Natural killer cell (primary cell): ENCODE measurements around the gene PTPRN2. TPM values are rescaled to one million over a fixed set of nuclear protein-coding genes. Genes with fewer than 3 reads are reported as not detected.

Experiments
- ATAC-seq, 3 donors: fragments of 150-1000 bp in 2 of 3; fragments of 200-7000 bp in 1 of 3; cut with Tn5 transposase; 1 replicate in 1 of 3; 2 replicates in 2 of 3; pipeline ENCODE4 v1.10.0; 2021; ENCODE audit warnings: mild to moderate bottlenecking in 2 of 3, moderate library complexity in 2 of 3
- DNase-seq, 2 donors: peaks; one replicate each; pipeline versions ENCODE4 v3.0.0 to v3.0.0-alpha.2; 2013 to 2021; ENCODE audit warnings: mixed read lengths in 1 of 2
- H3K27ac ChIP-seq: one replicate; pipeline ENCODE4 v1.5.1; 2013; ENCODE audit warnings: mild to moderate bottlenecking, low read length
- H3K27me3 ChIP-seq: one replicate; pipeline ENCODE4 v1.6.1; 2013; ENCODE audit warnings: low read length; ENCODE audit not compliant: control insufficient read depth, insufficient read depth
- H3K36me3 ChIP-seq: one replicate; pipeline ENCODE4 v1.6.1; 2013; ENCODE audit warnings: low read length; ENCODE audit not compliant: control insufficient read depth, insufficient read depth
- H3K4me1 ChIP-seq: one replicate; pipeline ENCODE4 v1.6.1; 2013; ENCODE audit warnings: low read length; ENCODE audit not compliant: control insufficient read depth, insufficient read depth
- H3K4me3 ChIP-seq: one replicate; pipeline ENCODE4 v1.5.1; 2013; ENCODE audit warnings: low read length
- H3K9me3 ChIP-seq: one replicate; pipeline ENCODE4 v1.6.1; 2013; ENCODE audit warnings: low read length; ENCODE audit not compliant: control insufficient read depth, insufficient read depth
- H3K27ac Mint-ChIP-seq, 2 donors: one replicate each; pipeline ENCODE4 v1.8.0; 2022; ENCODE audit warnings: mild to moderate bottlenecking in 2 of 2, mixed read lengths in 2 of 2, moderate library complexity in 1 of 2
- H3K27me3 Mint-ChIP-seq, 2 donors: one replicate each; pipeline ENCODE4 v1.8.0; 2022; ENCODE audit warnings: low read depth in 2 of 2, mixed read lengths in 2 of 2
- H3K36me3 Mint-ChIP-seq: one replicate; pipeline ENCODE4 v1.8.0; 2022; ENCODE audit warnings: mixed read lengths
- H3K4me1 Mint-ChIP-seq, 2 donors: one replicate each; pipeline ENCODE4 v1.8.0; 2022; ENCODE audit warnings: mixed read lengths in 2 of 2
- H3K4me3 Mint-ChIP-seq: one replicate; pipeline ENCODE4 v1.8.0; 2022; ENCODE audit warnings: mild to moderate bottlenecking, moderate library complexity, mixed read lengths
- H3K9me3 Mint-ChIP-seq, 2 donors: one replicate each; pipeline ENCODE4 v1.8.0; 2022; ENCODE audit warnings: mixed read lengths in 2 of 2
- CTCF ChIP-seq: fragments of 200-600 bp; IDR thresholded peaks from one replicate; pipeline ENCODE4 v1.8.0; 2022; ENCODE audit warnings: antibody characterized with exemption
- WGBS: methylation state at CpG from one replicate; pipeline ENCODE4 v1.1.7; 2013; ENCODE audit warnings: missing lambda C conversion rate; ENCODE audit not compliant: insufficient coverage; 5-methylcytosine and 5-hydroxymethylcytosine counted together
- intact Hi-C: fragments of 100-400 bp; cut with micrococcal nuclease; formaldehyde crosslinking; loops from one replicate; pipeline ENCODE4 v1.14.2; 2022
- total RNA-seq, 4 donors: library from RNA; stranded (reverse); fragments of 120-200 nt in 1 of 4; gene quantifications; one replicate each; pipeline versions ENCODE4 v1.2.3 to v1.2.4, GENCODE V29; 2013 to 2022

PTPRN2 gene
- total RNA-seq, 3 donors from 2014 or later (not counting 1 experiment from before 2014, with no cell fraction given) = 1.3 to 2.5 (median 1.9) TPM

- H3K4me1 Mint-ChIP-seq = no peaks in the 10 kb centered on the region
- H3K4me3 ChIP-seq = no peak overlapping the region
- H3K27me3 ChIP-seq = no peaks in the 10 kb centered on the region
- no peaks in the 10 kb centered on the region for H3K36me3 Mint-ChIP-seq
- H3K9me3 ChIP-seq = no peaks in the 10 kb centered on the region
- no peaks in the 10 kb centered on the region for H3K36me3 ChIP-seq
- intact Hi-C loops = no loop called here
- TF ChIP-seq CTCF = no peak
- no peaks in the 10 kb centered on the region for H3K4me1 ChIP-seq
- H3K4me3 Mint-ChIP-seq = no peak overlapping the region
- no peak for ATAC-seq
- H3K27me3 Mint-ChIP-seq = peaks cover 0 to 4% of the 10 kb centered on the region in 2 donors
- H3K9me3 Mint-ChIP-seq = no peaks in the 10 kb centered on the region
- no peak for DNase-seq
- no peak overlapping the region for H3K27ac ChIP-seq
- H3K27ac Mint-ChIP-seq = no peak overlapping the region
- WGBS = 89% methylated on average over 36 of the region's 36 CpGs
Observed at GRCh38 chr7:157758468-157759245, 829.0 kb downstream of the PTPRN2 start.

- no peak overlapping the region for H3K4me3 Mint-ChIP-seq
- no peaks in the 10 kb centered on the region for H3K27me3 ChIP-seq
- H3K4me3 ChIP-seq = no peak overlapping the region
- H3K27ac ChIP-seq = no peak overlapping the region
- H3K27me3 Mint-ChIP-seq = peaks cover 0 to 4% of the 10 kb centered on the region in 2 donors
- no peaks in the 10 kb centered on the region for H3K36me3 Mint-ChIP-seq
- DNase-seq (no peak), ATAC-seq (no peak)
- H3K4me1 ChIP-seq = no peaks in the 10 kb centered on the region
- intact Hi-C loops = no loop called here
- no peak for TF ChIP-seq CTCF
- H3K4me1 Mint-ChIP-seq = no peaks in the 10 kb centered on the region
- no peaks in the 10 kb centered on the region for H3K36me3 ChIP-seq
- H3K9me3 Mint-ChIP-seq = no peaks in the 10 kb centered on the region
- WGBS = 91% methylated on average over 48 of the region's 48 CpGs
- no peak overlapping the region for H3K27ac Mint-ChIP-seq
- no peaks in the 10 kb centered on the region for H3K9me3 ChIP-seq
Observed at GRCh38 chr7:157757776-157758467, 829.7 kb downstream of the PTPRN2 start.

- no peaks in the 10 kb centered on the region for H3K4me1 ChIP-seq
- H3K36me3 Mint-ChIP-seq = no peaks in the 10 kb centered on the region
- TF ChIP-seq CTCF = no peak
- H3K27me3 ChIP-seq = no peaks in the 10 kb centered on the region
- H3K9me3 Mint-ChIP-seq = no peaks in the 10 kb centered on the region
- no peak overlapping the region for H3K27ac ChIP-seq
- WGBS = 87% methylated on average over 21 of the region's 21 CpGs
- intact Hi-C loops = no loop called here
- ATAC-seq (no peak), DNase-seq (no peak)
- no peak overlapping the region for H3K4me3 Mint-ChIP-seq
- H3K36me3 ChIP-seq = no peaks in the 10 kb centered on the region
- peaks cover 0 to 4% of the 10 kb centered on the region in 2 donors for H3K27me3 Mint-ChIP-seq
- H3K4me1 Mint-ChIP-seq = no peaks in the 10 kb centered on the region
- no peaks in the 10 kb centered on the region for H3K9me3 ChIP-seq
- no peak overlapping the region for H3K27ac Mint-ChIP-seq
- H3K4me3 ChIP-seq = no peak overlapping the region
Observed at GRCh38 chr7:157757211-157757610, 830.4 kb downstream of the PTPRN2 start.
